NT2/D1 (cell line): ENCODE measurements around the gene AIFM1.

ENCODE experiments used
- SUZ12 ChIP-seq: IDR thresholded peaks from 2 replicates; pipeline ENCODE4 v1.6.1; 2011; ENCODE audit not compliant: insufficient read length, insufficient read depth; ENCODE audit errors: extremely low read depth
- YY1 ChIP-seq: IDR thresholded peaks from 2 replicates; pipeline ENCODE4 v1.6.1; 2011; ENCODE audit not compliant: insufficient read length, insufficient read depth
- ZNF274 ChIP-seq: IDR thresholded peaks from 2 replicates; pipeline ENCODE4 v1.6.1; 2011; ENCODE audit warnings: mild to moderate bottlenecking, low read depth, low read length

GRCh38 chrX:130109429-130110378, 55.9 kb downstream of the AIFM1 start:
- no peak for TF ChIP-seq ZNF274
- no peak for TF ChIP-seq SUZ12
- TF ChIP-seq YY1 = no peak
